GF-D8 (cell line): ENCODE measurements around the gene DGKG.

Experiments
- DNase-seq: peaks from one replicate; lab custom pipeline; 2025; lab: John Stamatoyannopoulos, UW

DGKG gene

GRCh38 chr3:186367631-186368030 lies 5.6 kb upstream of the DGKG start:
- no peak for DNase-seq

DNA sequence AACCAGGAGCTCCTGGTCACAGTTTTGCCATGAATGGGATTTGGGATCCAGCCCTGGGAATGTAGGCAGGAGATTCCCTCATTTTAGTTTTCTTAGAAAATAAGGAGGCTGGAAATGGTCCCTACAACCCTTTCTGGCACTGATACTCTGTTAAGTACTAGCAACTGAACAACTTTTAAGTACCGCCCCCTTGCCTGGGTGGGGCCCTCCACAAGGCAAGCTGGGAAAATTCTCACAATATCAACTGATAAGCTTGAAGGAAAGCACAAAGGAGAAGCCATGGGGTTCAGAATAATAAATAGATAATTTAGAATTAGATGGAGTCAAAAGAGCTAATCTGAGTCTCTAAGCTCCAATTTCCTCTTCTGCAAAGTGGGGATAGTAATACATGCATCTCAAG lies 4.2 kb upstream of the DGKG start:
- no peak for DNase-seq

GRCh38 chr3:186365202-186365974 lies 3.4 kb upstream of the DGKG start:
- DNase-seq, result peak; percentile 96

DNA sequence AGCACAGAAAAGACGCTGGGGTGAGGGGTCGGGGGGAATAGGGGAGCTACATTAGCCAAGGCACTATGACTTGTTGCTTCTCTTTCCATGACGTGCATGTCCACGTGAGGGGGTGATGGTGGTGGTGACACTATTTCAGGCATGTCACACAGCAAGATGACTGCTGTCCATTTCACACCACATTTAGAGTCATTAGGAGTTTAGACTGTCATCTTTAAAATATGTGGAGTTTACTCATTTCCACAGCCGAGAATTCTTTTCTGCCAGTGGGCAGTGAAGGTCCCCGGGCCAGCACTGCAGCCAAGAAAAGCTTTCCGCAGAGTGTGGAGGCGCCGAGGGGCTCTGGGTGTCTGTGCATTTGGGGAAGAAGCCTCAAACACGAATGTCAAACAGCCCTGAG lies 954 bp upstream of the DGKG start:
- DNase-seq, result no peak

GRCh38 chr3:186362537-186362842 lies 456 bp upstream of the DGKG start:
- no peak for DNase-seq

GRCh38 chr3:186361246-186361761 lies 730 bp downstream of the DGKG start:
- no peak for DNase-seq

DNA sequence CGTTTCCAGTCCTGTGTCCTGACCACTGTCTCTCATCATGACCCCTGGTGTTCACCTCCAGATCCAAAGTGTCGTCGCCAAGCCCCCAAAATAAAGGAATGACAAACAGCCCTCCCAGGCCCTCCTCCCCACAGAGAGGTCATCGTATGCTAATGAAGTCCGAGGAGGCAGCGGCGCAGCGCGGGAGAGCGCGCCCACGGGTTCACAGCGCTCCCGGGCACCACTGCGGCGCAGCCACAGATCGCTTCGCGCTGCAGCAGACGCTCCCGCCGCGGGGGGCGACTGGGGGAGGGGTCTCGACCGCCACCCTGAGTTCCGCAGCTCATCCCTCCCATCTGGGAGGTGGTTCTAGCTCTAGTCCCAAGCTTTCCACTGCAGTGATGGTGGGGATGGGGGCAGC lies 1.3 kb downstream of the DGKG start:
- no peak for DNase-seq

GRCh38 chr3:186359078-186359477 lies 3.0 kb downstream of the DGKG start:
- DNase-seq, result no peak

- DNase-seq, result no peak
Measured at GRCh38 chr3:186356152-186356551, 5.9 kb downstream of the DGKG start.

DNA sequence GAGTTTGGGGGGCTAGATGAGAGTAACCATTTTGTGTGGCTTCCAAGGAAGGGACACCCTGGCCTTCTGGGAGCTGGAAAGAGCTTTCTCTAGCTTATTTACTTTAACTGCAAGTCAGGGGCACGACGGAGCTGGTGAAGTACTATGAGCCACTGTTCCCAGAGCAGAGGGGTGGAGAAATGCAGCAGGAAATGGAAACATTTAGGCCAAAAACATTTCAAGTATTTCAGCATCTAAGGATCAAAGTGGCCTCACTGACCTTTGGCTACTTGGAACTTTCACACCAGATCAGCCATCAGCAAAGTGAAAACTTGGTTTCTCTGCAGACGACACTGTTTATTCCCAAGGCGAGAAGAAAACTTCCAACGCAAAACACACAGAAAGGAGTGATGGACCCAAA lies 7.9 kb downstream of the DGKG start:
- DNase-seq, result no peak

GRCh38 chr3:186352369-186352768 lies 9.7 kb downstream of the DGKG start:
- peak; percentile 70 for DNase-seq

DNA sequence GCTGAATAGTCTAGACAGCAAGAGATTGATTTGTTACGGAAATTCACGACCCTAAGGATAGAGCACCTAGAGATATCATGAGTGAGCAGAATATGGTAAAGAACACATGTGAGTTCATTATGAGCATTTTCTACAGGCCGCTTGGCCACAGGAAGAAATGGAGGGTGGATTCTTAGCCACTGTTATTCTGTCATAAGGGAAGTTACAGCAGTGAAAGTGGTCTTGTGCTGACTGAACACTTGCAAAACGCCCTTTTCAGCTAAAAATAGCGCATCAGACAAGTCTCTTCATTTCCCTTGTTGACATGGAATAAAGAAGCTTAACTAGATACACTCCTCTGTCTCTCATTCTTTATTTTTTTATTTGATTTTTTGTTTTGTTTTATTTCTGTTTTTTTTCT lies 19.8 kb downstream of the DGKG start:
- DNase-seq, result peak; percentile 80

- DNase-seq, result no peak
Measured at GRCh38 chr3:186340204-186340603, 21.8 kb downstream of the DGKG start.

DNA sequence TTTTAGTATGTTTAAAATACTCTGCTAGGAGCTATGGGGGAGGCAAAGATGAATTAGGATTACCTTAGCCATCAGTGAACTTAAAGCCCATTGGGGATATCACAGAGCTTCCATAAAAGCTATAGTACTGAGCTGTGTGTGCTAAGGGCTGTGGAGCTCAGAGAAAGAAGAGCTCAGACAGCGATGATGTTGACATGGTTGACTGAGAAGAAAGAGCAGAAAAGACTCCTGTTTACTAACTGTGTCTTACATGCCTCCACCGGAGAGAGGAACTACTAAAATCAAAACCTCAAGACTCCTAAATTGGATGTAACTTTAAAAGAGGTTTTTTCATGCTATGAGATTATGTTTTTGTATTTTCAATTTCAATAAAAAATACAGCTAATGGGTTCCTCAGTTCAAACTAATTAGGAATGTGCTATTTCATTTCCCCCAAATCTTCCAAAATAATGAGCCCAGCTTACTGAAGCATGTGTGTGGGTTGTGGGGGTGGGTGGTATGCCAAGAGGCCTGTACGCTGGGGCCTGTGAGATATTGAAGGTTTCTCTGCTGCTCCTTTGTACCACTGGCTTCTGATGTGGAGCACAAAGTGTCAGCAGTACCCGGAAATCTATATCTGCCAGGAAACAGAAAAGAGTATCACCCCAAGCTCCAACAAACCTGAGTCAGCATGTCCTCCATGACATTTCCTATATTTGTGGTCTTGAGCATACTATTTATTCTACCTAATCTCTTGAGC lies 22.7 kb downstream of the DGKG start:
- no peak for DNase-seq

- no peak for DNase-seq
Measured at GRCh38 chr3:186333256-186333655, 28.8 kb downstream of the DGKG start.

GRCh38 chr3:186330772-186331460 lies 31.1 kb downstream of the DGKG start:
- DNase-seq, result no peak

DNA sequence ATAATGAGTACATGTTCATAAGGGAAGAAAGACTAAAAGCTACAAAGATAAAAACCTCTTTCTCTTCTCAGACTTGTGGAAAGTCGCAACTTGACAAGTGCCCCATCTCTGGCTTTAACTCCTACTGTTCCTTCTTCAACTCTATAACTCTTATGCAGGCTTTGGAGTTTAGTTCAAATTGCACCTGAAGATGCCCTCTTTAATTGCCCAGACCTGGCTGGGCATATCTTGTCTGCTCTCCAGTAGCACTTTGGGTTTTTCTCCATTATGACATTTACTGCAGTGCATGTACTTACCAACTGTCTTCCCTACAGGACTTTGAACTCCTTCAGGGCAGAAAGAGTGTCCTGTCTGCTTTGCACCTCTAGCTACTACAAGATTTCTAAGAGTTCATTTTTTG lies 32.4 kb downstream of the DGKG start:
- no peak for DNase-seq

GRCh38 chr3:186327912-186328487 lies 34.0 kb downstream of the DGKG start:
- no peak for DNase-seq

GRCh38 chr3:186322761-186323160 lies 39.3 kb downstream of the DGKG start:
- no peak for DNase-seq

GRCh38 chr3:186321746-186322145 lies 40.3 kb downstream of the DGKG start:
- no peak for DNase-seq

DNA sequence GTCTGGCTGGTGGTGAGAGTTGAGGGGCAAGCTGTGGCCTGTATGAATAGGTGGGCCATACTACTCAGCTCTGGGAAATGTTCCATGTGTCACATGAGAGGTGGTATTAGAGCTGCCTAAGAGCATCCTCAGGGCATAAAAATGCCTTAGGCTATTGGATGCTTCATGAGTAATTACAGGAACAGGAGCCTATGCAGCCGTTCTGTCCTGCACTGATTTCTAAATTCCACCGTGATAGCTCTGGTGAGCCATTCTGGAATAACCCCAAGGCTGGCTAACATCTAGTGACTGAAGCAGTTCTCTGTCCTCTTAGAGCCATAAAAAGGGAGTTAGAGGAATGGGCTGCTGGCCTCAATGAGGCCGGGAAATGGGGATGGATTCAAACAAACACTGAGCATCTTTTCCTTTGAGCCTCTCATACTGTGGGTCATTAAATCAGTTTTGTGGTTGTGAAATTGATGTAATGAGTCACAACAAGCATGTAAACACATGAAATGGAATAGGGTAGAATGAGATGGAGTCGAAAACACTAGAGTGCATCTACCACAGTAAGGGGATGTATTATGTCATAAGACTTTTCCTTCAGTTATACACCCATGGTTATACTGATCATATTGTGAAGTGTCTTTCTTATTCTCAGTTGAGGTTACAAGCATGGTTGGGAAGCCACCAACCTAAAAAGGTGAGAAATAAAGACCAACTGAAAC lies 41.0 kb downstream of the DGKG start:
- no peak for DNase-seq

DNA sequence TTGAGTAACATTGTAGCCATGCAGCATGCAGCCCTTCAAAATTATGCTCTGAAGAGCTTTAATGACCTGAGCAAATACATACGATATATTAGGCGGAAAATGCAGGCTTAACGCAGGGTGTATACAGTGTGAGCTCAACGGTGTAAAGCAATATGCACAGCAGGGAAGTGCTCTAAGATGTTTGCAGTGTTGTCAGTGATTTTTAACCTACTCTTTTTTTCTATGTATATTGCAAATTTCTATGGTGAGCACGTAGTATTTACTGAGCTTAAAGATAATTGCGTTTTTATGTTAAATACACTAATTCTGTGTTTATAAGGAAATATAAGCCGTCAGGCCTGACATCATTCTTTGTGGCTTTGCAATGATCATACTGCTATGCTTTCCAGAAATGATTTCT lies 42.1 kb downstream of the DGKG start:
- no peak for DNase-seq
